ENCODE measurements around the gene SARNP.

DNA sequence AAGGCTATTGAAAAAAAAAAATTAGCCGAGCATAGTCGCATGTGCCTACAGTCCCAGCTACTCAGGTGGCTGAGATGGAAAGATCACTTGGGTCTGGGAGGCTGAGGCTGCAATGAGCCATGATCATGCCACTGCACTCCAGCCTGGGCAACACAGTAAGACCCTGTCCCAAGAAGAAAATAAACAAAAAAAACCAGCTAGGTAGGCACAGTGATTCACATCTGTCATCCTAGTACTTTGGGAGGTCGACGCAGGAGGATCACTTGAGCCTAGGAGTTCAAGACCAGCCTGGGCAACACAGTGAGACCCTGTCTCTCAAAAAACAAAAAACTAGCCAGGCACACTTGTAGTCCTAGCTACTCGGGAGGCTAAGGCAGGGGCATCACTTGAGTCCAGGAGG lies 8.2 kb downstream of the SARNP start:
- TF ChIP-seq, protein P1, sequence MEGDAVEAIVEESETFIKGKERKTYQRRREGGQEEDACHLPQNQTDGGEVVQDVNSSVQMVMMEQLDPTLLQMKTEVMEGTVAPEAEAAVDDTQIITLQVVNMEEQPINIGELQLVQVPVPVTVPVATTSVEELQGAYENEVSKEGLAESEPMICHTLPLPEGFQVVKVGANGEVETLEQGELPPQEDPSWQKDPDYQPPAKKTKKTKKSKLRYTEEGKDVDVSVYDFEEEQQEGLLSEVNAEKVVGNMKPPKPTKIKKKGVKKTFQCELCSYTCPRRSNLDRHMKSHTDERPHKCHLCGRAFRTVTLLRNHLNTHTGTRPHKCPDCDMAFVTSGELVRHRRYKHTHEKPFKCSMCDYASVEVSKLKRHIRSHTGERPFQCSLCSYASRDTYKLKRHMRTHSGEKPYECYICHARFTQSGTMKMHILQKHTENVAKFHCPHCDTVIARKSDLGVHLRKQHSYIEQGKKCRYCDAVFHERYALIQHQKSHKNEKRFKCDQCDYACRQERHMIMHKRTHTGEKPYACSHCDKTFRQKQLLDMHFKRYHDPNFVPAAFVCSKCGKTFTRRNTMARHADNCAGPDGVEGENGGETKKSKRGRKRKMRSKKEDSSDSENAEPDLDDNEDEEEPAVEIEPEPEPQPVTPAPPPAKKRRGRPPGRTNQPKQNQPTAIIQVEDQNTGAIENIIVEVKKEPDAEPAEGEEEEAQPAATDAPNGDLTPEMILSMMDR (IDR thresholded peaks at IDR 0.05; ENCODE audit: poor library complexity) = no peak
- TF ChIP-seq EZH2phosphoT487 (IDR thresholded peaks at IDR 0.05; ENCODE audit: low read depth, severe bottlenecking, unreplicated experiment) (no peak), EZH2 (IDR thresholded peaks at IDR 0.05; ENCODE audit: borderline replicate concordance) (no peak)

Measured in hepatocyte (in vitro differentiated cells).